Common myeloid progenitor, CD34-positive (primary cell): ENCODE measurements around the gene GP1BB.

ENCODE experiments used
- CTCF ChIA-PET: fragments of 350-600 bp; sonication (Branson Sonifier 250); formaldehyde crosslinking; loops from one replicate; lab custom pipeline; 2021; ENCODE audit warnings: antibody characterized with exemption; lab: Charles Lee
- POLR2A ChIA-PET: fragments of 350-600 bp; sonication (Branson Sonifier 250); formaldehyde crosslinking; loops from one replicate; lab custom pipeline; 2021; ENCODE audit warnings: antibody characterized with exemption; lab: Charles Lee
- DNase-seq, 3 donors: peaks; one replicate each; pipeline versions ENCODE4 v3.0.0 to v3.0.0-alpha.2; 2013
- H3K27ac ChIP-seq, 2 experiments: 1 replicate in 1 of 2; 2 replicates in 1 of 2; pipeline ENCODE4 v1.7.0; 2013; ENCODE audit warnings: inconsistent platforms in 2 of 2, low read length in 2 of 2, mild to moderate bottlenecking in 2 of 2, low read depth in 1 of 2, moderate library complexity in 1 of 2; ENCODE audit not compliant: severe bottlenecking in 2 of 2, insufficient read depth in 1 of 2, poor library complexity in 1 of 2
- H3K27me3 ChIP-seq, 5 experiments: replicated peaks in 2 of 5; 1 replicate in 3 of 5; 2 replicates in 2 of 5; pipeline versions ENCODE4 v1.6.1 to v1.7.0; 2013; ENCODE audit warnings: low read length in 4 of 5, mild to moderate bottlenecking in 2 of 5, moderate library complexity in 2 of 5, inconsistent platforms in 1 of 5; ENCODE audit not compliant: insufficient read depth in 5 of 5, control insufficient read depth in 4 of 5
- H3K36me3 ChIP-seq, 4 experiments: 1 replicate in 2 of 4; 2 replicates in 2 of 4; pipeline versions ENCODE4 v1.6.1 to v1.7.0; 2013; ENCODE audit warnings: low read length in 3 of 4, control low read depth in 1 of 4, mild to moderate bottlenecking in 1 of 4; ENCODE audit not compliant: control insufficient read depth in 4 of 4, insufficient read depth in 4 of 4
- H3K4me1 ChIP-seq, 4 experiments: 1 replicate in 3 of 4; 2 replicates in 1 of 4; pipeline versions ENCODE4 v1.6.1 to v1.7.1; 2013; ENCODE audit warnings: low read length in 3 of 4, mild to moderate bottlenecking in 3 of 4, control low read depth in 1 of 4, inconsistent platforms in 1 of 4, moderate library complexity in 1 of 4; ENCODE audit not compliant: control insufficient read depth in 4 of 4, insufficient read depth in 4 of 4; ENCODE audit errors: control extremely low read depth in 1 of 4
- H3K4me3 ChIP-seq, 7 experiments: 1 replicate in 4 of 7; 2 replicates in 3 of 7; pipeline versions ENCODE4 v1.5.1 to v1.7.0; 2013; ENCODE audit warnings: mild to moderate bottlenecking in 7 of 7, low read length in 6 of 7, moderate library complexity in 6 of 7, inconsistent platforms in 2 of 7, low read depth in 2 of 7, control low read depth in 1 of 7; ENCODE audit not compliant: insufficient read depth in 4 of 7, control insufficient read depth in 1 of 7; ENCODE audit errors: extremely low read depth in 1 of 7
- H3K9me3 ChIP-seq, 5 experiments: 1 replicate in 4 of 5; 2 replicates in 1 of 5; pipeline versions ENCODE4 v1.6.1 to v1.7.1; 2013; ENCODE audit warnings: low read length in 4 of 5, mild to moderate bottlenecking in 2 of 5, inconsistent platforms in 1 of 5, low read depth in 1 of 5, moderate library complexity in 1 of 5; ENCODE audit not compliant: control insufficient read depth in 4 of 5, insufficient read depth in 2 of 5; ENCODE audit errors: control extremely low read depth in 1 of 5
- WGBS: methylation state at CpG from one replicate; pipeline ENCODE4 v1.1.5; 2013; ENCODE audit not compliant: insufficient coverage; 5-methylcytosine and 5-hydroxymethylcytosine counted together

GP1BB gene

GRCh38 chr22:19717691-19718455 is 5.5 kb upstream of the GP1BB start:
- Histone ChIP-seq H3K4me1 (peaks cover 0 to 59% (median 44%) of the 10 kb centered on the region in 4 experiments), H3K9me3 (no peaks in the 10 kb centered on the region), H3K27me3 (peaks cover 0 to 29% (median 0%) of the 10 kb centered on the region in 5 experiments), H3K4me3 (peak overlapping the region; percentile 48 to 82 (median 60)), H3K36me3 (peaks cover 0 to 22% (median 4%) of the 10 kb centered on the region in 4 experiments), H3K27ac (peak overlapping the region in 1 of 2 experiments; percentile 74)
- WGBS: 6% methylated on average over 81 of the region's 96 CpGs
- DNase-seq: peak; percentile 73 to 84 (median 83)
- POLR2A ChIA-PET: interaction anchor here (0.8 kb wide), 1 partner anchor 8 kb away, joined by 3 read pairs; no protein-coding TSS in a partner anchor
- CTCF ChIA-PET: interaction anchor here (1.0 to 2.9 kb wide), 3 partner anchors 86 to 222 kb away, joined by 4 to 16 read pairs (median 4); no protein-coding TSS in a partner anchor

GRCh38 chr22:19718456-19719049 is 4.8 kb upstream of the GP1BB start:
- under 1% methylated on average over 56 of the region's 70 CpGs for WGBS
- POLR2A ChIA-PET: interaction anchor here (0.8 kb wide), 1 partner anchor 9 kb away, joined by 3 read pairs; no protein-coding TSS in a partner anchor
- CTCF ChIA-PET: interaction anchor here (1.3 to 1.5 kb wide), 2 partner anchors 16 to 86 kb away, joined by 4 to 6 read pairs; no protein-coding TSS in a partner anchor
- H3K4me1 ChIP-seq: peaks cover 0 to 66% (median 50%) of the 10 kb centered on the region in 4 experiments
- peaks cover 0 to 26% (median 0%) of the 10 kb centered on the region in 5 experiments for H3K27me3 ChIP-seq
- H3K27ac ChIP-seq: peak overlapping the region in 1 of 2 experiments; percentile 74
- no peaks in the 10 kb centered on the region for H3K9me3 ChIP-seq
- H3K36me3 ChIP-seq: peaks cover 0 to 22% (median 4%) of the 10 kb centered on the region in 4 experiments
- peak overlapping the region; percentile 48 to 82 (median 60) for H3K4me3 ChIP-seq
- DNase-seq: no peak

DNA sequence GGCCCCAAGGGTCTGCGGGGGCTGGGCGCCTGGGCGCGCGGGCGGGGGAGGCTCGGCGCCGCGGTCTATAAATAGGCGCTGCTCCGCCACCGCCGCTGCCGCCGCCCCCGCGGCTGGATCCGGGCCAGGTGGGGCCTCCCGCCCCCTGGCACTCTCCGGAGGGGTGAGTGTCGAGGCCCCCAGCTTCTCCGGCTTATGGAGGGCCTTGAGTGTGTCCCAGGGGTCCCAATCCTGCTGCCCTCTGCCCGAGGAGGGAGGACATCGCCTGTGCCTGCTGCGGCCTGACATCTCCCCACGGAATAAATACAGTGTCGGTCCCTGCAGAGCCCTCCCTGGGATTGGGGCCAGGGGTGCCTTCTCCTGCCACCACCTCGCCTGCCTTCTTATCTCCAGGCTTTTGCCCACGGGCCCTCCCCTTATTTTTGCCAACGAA is 4.3 kb upstream of the GP1BB start:
- H3K9me3 ChIP-seq: no peaks in the 10 kb centered on the region
- peak overlapping the region in 5 of 7 experiments; percentile 51 to 82 (median 71) for H3K4me3 ChIP-seq

GRCh38 chr22:19719488-19720021 is 3.8 kb upstream of the GP1BB start:
- ChIA-PET CTCF (interaction anchor here (0.7 to 1.5 kb wide), 7 partner anchors 11 to 250 kb away, joined by 3 to 6 read pairs (median 4); no protein-coding TSS in a partner anchor), POLR2A (no interaction called here)
- Histone ChIP-seq H3K27ac (no peak overlapping the region), H3K36me3 (peaks cover 0 to 22% (median 4%) of the 10 kb centered on the region in 4 experiments), H3K4me1 (peaks cover 0 to 70% (median 57%) of the 10 kb centered on the region in 4 experiments), H3K4me3 (peak overlapping the region in 4 of 7 experiments; percentile 55 to 82 (median 72)), H3K27me3 (peaks cover 0 to 26% (median 2%) of the 10 kb centered on the region in 5 experiments), H3K9me3 (no peaks in the 10 kb centered on the region)
- 70% methylated on average over 10 of the region's 12 CpGs for WGBS
- DNase-seq: no peak

More for the DNA sequence above, 4.3 kb upstream of the GP1BB start:
- CTCF ChIA-PET: interaction anchor here (1.1 to 1.5 kb wide), 5 partner anchors 16 to 251 kb away, joined by 3 to 6 read pairs (median 4); no protein-coding TSS in a partner anchor
- peaks cover 0 to 22% (median 4%) of the 10 kb centered on the region in 4 experiments for H3K36me3 ChIP-seq
- H3K27me3 ChIP-seq: peaks cover 0 to 26% (median 0%) of the 10 kb centered on the region in 5 experiments
- peak overlapping the region in 1 of 2 experiments; percentile 74 for H3K27ac ChIP-seq
- peak in 1 of 3 donors; percentile 29 for DNase-seq
- peaks cover 0 to 67% (median 53%) of the 10 kb centered on the region in 4 experiments for H3K4me1 ChIP-seq
- POLR2A ChIA-PET: interaction anchor here (0.8 kb wide), 1 partner anchor 10 kb away, joined by 3 read pairs; no protein-coding TSS in a partner anchor
- 4% methylated on average over 31 of the region's 31 CpGs for WGBS

DNA sequence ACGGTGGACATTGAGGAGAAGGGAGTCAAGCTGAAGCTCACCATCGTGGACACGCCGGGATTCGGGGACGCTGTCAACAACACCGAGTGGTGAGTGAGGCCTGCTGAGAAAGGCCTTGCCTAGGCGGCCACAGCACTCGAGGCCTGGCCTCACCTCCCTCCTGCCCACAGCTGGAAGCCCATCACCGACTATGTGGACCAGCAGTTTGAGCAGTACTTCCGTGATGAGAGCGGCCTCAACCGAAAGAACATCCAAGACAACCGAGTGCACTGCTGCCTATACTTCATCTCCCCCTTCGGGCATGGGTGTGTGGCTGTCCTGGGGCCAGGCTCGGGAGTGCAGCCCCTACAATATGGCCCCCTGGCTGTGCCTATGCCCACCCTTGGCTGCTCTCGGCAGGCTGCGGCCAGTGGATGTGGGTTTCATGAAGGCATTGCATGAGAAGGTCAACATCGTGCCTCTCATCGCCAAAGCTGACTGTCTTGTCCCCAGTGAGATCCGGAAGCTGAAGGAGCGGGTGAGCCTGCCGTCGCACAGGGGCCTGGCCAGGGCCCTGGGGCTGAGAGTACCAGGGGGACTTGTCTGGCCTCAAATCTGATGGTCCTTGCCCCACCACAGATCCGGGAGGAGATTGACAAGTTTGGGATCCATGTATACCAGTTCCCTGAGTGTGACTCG is 3.0 kb upstream of the GP1BB start:
- 97% methylated on average over 26 of the region's 26 CpGs for WGBS
- Histone ChIP-seq H3K27ac (no peak overlapping the region), H3K36me3 (peaks cover 0 to 22% (median 4%) of the 10 kb centered on the region in 4 experiments), H3K27me3 (peaks cover 0 to 20% (median 6%) of the 10 kb centered on the region in 5 experiments), H3K4me1 (peaks cover 0 to 67% (median 53%) of the 10 kb centered on the region in 4 experiments), H3K9me3 (no peaks in the 10 kb centered on the region), H3K4me3 (no peak overlapping the region)
- ChIA-PET CTCF (interaction anchor here (0.7 to 1.3 kb wide), 8 partner anchors 10 to 250 kb away, joined by 3 to 4 read pairs (median 4); no protein-coding TSS in a partner anchor), POLR2A (no interaction called here)
- DNase-seq: no peak

GRCh38 chr22:19720999-19721329 is 2.4 kb upstream of the GP1BB start:
- Histone ChIP-seq H3K27me3 (peaks cover 0 to 15% (median 8%) of the 10 kb centered on the region in 5 experiments), H3K36me3 (peaks cover 0 to 22% (median 4%) of the 10 kb centered on the region in 4 experiments), H3K4me1 (peaks cover 0 to 64% (median 52%) of the 10 kb centered on the region in 4 experiments), H3K4me3 (no peak overlapping the region), H3K27ac (no peak overlapping the region), H3K9me3 (no peaks in the 10 kb centered on the region)
- 94% methylated on average over 2 of the region's 2 CpGs for WGBS
- ChIA-PET POLR2A (no interaction called here), CTCF (interaction anchor here (1.1 to 1.3 kb wide), 3 partner anchors 91 to 225 kb away, joined by 3 to 4 read pairs (median 4); no protein-coding TSS in a partner anchor)
- DNase-seq: no peak
